C1 segment of cervical spinal cord (tissue), 14 donors: ENCODE data around the gene SMIM44.
"Not testable (repeated sequence)": the region's sequence is repeated elsewhere in the genome, so short reads cannot be mapped to it uniquely, and the experiment has no call there.

Experiments used
- DNase-seq, 14 donors: peaks; one replicate each; lab custom pipeline; 2025; lab: John Stamatoyannopoulos, UW

SMIM44 gene

DNA sequence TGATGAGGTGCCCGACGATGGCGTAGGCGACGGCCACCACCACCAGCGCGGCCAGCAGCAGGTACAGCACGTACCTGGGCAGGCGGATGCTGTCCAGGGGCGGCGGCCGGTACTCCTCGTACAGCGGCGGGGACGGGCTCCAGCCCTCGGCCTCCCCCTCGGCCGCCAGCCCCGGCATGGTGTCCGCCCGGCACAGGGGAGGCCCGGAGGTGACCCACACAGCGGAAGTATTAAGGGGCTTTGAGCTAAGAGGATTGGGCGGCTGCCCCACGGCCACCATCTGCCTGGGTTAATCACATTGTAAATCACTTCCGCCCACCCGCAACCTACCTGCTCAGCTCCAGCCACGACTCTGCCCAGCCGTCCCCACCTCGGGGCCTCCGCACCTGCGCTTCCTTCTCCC lies at the start of gene SMIM44:
SMIM44 (minus strand) TSS at position 216 of the 403 bp plus-strand sequence; CDS start at position 178, 38 bp downstream.
- DNase-seq, result no peak

DNA sequence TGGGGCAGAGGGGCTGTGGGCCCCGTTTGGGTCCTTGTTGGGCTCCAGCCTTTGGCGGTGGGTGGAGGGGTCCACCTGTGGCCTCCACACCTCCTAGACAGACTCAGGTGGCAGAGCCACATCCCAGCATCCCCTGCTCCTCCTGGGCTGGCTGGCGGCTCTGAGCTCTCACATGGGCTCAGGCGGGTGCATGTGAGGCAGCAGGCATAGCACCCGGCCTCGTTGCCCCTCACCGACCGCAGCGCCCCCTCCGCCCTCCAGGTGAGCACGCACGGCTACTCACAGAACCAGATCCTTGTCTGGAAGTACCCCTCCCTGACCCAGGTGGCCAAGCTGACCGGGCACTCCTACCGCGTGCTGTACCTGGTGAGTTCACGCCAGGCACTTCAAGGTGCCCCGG lies 49.8 kb upstream of the SMIM44 start:
- DNase-seq, result no peak

DNA sequence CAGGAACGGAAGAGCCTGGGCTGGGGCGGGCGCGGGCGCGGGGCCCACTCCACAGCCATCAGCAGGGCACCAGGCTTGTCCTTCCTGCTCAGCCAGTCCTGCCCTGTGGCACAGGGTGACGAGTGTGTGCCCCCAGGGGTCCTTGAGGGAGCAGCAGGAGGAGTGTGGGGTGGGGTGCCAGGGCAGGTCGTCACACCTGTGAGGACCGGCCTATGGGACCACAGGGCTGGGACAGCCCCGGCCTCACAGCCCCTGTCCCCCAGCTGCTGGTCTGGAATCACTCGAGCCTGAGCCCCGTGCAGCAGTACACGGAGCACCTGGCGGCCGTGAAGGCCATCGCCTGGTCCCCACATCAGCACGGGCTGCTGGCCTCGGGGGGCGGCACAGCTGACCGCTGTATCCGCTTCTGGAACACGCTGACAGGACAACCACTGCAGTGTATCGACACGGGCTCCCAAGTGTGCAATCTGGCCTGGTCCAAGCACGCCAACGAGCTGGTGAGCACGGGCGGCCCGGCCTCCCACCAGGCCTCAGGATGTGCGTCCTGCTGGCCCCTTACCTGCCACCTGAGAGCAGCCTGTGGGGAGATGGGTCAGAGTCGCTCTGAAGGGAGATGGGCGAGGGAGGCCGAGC lies 49.0 kb upstream of the SMIM44 start:
- DNase-seq, result no peak

DNA sequence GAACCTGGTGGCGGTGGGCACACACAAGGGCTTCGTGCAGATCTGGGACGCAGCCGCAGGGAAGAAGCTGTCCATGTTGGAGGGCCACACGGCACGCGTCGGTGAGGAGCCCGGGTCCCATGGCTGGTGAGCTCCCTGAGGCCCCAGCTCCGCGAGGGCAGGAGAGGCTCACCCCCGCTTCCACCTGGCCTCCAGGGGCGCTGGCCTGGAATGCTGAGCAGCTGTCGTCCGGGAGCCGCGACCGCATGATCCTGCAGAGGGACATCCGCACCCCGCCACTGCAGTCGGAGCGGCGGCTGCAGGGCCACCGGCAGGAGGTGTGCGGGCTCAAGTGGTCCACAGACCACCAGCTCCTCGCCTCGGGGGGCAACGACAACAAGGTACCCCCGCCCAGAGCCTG lies 48.5 kb upstream of the SMIM44 start:
- no peak for DNase-seq

DNA sequence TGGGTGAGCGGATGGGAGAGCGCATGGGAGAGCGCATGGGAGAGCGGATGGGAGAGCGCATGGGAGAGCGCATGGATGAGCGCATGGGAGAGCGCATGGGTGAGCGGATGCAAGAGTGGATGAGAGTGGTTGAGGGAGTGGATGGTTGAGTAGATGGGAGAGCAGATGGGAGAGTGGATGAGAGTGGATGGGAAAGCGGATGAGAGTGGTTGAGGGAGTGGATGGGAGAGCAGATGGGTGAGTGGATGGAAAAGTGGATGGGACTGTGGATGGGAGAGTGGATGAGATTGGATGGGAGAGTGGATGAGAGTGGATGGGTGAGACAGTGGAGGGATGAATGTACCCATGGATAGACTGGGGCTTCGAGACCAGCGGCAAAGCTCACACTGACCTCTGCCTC lies 47.1 kb upstream of the SMIM44 start:
- no peak for DNase-seq

DNA sequence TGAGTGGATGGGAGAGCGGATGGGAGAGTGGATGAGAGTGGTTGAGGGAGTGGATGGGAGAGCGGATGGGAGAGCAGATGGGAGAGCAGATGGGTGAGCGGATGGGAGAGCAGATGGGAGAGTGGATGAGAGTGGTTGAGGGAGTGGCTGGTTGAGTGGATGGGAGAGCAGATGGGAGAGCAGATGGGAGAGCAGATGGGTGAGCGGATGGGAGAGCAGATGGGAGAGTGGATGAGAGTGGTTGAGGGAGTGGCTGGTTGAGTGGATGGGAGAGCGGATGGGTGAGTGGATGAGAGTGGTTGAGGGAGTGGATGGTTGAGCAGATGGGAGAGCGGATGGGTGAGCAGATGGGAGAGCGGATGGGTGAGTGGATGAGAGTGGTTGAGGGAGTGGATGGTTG lies 46.1 kb upstream of the SMIM44 start:
- not testable (repeated sequence) for DNase-seq

DNA sequence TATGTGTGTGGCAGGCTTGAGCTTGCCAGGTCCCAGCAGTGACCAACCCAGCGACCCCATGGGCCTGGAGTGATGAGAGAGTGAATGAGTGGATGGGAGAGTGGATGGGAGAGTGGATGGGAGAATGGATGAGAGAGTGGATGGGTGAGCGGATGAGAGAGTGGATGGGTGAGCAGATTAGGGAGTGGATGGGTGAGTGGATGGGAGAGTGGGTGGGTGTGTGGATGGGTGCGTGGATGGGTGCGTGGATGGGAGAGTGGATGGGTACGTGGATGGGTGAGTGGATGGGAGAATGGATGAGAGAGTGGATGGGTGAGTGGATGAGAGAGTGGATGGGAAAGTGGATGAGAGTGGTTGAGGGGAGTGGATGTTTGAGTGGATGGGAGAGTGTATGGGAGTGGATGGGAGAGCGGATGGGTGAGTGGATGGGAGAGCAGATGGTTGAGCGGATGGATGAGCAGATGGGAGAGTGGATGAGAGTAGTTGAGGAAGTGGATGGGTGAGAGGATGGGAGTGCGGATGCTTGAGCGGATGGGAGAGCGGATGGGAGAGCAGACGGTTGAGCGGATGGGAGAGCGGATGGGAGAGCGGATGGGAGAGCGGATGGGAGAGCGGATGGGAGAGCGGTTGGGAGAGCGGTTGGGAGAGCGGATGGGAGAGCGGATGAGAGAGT lies 45.4 kb upstream of the SMIM44 start:
- no peak for DNase-seq

DNA sequence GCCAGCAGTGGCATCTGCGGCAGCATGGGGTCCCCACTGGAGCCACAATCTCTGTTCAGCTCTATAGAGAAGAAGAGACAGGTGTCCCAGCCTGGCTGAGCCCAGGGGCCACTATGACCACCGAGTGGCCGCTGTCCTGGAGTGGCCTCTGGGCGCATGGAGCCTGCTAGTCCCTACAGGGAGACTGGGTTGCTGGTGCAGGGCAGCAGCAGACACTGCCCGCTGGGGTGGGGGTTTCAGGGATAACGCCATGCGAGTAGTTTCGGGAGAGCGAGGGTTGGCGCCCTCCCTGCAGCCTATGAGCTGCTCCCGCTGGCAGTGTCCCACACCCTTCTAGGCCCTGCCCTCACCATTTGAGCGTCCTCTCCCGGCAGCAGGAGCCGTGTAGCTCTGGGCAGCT lies 44.8 kb upstream of the SMIM44 start:
- DNase-seq, result no peak

DNA sequence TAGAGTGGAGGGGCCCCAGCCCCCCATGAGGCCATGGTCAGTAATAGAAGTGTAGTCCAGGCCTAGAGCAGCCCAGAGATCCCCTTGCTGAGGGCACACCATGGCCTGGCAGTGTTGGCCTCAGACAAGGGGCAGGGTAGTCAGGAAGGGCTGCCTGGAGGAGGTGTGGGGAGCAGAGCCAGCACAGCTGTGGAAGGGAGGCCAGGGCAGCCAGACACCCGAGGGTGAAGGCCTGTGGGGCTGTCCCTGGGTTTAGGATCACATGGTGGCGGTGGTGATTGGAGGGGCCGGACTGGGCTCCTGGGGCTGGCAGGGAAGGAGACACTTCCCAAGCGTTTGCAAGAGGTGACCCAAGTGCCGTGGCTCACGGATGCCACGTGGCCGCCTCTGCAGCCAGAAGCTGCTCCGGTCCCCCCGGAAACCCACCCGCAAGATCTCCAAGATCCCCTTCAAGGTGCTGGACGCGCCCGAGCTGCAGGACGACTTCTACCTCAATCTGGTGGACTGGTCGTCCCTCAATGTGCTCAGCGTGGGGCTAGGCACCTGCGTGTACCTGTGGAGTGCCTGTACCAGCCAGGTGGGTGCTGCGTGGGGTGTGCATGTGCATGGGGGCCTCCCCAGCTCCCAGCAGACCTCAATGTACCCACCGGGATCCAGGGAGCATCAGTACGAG lies 44.1 kb upstream of the SMIM44 start:
- no peak for DNase-seq

DNA sequence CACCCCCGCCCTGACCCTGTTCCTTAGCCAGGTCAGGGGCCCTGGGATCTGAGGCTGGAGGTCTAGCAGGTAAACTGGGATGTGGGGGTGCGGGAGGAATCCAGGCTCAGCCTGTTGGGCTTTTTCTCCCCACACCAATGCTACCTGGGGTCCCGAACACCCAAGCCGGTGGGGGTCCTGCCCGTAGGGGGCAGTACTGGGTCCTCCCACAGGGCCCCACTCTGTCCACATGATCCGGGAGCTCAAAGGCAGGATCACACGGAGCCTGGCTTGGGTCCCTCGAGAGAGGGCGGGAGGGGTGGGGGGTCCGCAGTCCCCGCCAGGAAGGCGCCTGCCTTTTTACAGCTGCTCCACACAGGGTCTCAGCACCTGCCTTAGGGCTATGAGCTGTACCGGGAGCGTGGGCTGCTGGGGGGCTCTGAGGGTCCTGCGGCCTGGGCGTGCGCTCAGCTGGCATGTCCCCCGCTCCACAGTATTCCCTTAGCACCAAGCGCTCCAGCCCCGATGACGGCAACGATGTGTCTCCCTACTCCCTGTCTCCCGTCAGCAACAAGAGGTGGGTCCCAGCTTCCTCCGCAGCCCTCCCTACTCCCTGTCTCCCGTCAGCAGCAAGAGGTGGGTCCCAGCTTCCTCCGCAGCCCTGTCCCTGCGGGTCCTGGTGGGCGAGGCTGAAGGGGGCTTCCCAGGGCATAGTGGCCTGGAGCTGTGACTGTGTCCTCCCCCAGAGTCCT lies 43.4 kb upstream of the SMIM44 start:
- DNase-seq, result no peak

DNA sequence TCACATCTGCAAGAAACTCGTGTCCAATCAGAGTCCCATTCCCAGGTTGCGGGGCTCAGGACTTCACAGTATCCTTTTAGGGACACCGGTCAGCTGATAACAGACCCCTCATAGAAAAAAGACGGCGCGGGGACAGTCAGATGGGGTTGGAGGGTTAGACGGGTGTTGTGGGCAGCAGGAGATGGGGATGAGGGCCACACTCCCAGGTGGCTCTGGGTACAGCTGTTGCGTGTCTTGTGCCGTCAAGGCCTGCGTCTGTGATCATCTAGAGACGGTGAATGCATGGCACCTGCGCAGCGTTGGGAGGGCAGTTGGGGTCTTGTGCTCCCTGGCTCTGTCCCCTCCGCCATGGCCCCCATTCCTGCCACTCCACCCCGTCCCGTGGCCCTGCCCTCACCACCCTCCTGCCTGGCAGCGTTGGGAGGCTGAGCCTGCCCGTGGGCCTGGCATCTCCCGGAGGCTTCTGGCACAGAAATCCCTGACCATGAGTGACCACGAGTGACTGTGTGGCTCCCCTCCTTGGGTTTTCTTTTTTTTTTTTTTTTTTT lies 41.7 kb upstream of the SMIM44 start:
- DNase-seq, result no peak

DNA sequence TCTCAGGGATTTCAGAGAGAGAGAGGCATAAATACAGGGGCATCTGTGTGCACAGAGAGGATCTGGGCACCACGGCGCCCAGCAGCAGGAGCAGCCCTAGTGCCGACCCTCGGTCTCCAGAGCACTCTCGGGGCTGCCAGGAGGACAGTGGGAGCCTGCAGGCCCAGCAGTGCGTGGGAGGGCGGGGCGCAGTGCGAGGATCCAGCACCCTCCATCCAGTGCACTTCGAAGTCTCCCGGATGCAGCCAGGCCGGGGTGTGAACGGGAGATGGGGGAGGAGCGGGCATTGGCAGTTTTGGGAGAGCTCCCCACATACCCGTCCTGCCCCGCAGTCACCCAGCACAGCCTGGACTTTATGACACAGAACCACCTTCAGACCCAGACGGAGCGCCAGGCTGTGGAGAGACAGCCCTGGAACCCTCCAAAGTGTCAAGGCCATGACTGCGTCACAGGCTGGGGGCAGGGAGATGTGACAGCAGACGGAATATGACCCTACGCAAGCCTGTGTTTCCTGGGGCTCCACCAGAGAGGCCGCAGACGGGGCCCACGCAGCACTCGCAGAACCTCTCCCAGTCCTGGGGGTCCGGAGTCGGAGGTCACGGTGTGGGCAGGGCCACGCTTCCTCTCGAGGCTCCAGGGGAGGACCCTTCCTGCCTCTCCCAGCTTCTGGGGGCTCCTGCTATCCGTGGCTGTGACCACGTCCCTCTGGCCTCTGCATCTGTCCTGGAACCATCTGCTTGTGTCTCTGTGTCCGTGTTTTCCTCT lies 41.0 kb upstream of the SMIM44 start:
- DNase-seq, result no peak

DNA sequence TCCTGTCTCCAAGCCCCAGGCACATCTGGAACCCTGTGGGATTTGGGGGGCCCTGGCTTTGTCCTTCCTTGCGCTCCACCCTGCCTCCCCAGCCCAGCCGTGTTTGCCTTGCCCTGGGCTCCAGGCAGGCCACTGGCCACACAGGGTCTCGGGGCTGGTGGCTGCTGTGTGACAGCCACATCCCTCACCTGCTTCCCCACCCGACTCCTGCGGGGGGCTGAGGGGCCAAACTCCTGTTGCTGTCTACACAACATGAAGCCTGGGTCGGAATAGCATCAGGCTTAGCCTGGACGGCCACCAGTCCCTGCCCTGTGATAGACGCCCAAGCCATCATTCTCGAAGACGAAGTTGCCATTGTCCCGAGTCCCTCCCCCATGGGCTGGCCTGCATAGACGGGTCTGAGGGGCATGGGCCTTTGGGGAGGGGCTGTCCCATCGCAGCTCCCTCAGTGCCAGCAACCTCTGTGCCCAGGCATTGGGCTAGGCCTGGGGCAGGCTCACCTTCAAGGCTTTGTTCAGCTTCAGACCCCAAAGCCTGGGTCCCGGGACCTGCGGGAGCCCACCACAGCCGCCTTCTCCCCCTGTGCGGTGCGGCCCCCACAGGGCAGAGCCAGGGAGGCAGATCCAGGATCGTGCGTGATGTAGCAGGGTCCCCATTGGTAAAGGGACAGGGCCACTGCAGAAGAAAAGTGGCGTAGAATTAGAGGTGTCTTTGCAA lies 40.3 kb upstream of the SMIM44 start:
- no peak for DNase-seq

DNA sequence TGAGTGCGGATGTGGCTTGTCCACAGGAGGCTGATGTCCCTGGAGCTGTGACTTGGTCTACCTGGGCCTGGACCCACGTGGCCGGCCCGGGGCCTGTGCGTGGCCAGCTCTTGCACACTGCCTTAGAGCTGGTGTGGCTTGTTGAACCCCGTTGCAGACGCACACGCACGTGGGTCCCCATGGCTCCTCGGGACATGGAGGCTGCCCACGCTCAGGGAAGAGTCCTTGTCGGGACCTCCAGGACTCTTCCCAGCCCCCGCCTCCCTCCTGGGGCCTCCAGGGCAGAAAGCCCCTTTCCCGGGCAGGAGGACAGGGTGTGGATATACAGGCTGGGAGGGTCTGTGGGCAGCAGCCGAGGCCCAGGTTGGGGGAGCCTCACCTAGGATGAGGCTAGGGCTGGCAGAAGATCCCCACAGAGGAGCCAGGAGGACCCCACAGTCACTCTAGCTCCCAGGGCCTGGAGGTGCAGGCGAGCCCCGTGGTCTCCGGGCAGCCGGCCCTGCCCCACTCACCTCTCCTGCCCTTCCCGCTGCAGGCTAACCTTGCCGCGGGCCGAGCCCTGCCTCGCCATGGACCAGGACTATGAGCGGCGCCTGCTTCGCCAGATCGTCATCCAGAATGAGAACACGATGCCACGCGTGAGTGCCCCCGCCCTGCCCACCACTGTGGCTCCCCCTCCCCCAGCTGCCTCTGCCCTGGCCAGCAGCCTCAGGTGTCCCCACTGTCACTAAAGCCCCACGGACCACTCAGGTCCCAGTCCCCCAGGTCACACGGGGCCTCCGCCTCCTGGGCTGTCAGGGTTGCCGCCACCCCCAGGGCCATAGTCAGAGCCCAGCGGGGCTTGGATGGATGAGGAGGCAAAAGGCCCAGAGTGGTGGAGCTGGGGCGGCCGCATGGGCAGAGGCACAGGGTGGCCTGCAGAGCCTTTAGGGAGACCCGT lies 39.5 kb upstream of the SMIM44 start:
- DNase-seq, result no peak

DNA sequence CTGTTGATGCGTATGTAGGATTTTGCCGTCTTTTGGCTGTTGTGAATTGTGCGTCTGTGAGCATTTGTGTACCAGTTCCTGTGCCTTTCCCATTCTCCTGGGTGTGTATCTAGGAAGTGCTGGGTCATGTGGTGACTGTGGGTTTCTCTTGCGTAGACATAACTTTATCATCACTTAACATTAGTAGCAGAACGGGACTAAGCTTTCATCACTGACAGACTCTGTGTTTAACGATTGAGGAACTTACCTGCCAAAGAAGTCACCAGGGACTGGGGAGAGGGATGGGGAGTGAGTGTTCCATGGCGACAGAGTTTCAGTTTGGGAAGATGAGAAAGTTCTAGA lies 37.8 kb upstream of the SMIM44 start:
- DNase-seq, result no peak

DNA sequence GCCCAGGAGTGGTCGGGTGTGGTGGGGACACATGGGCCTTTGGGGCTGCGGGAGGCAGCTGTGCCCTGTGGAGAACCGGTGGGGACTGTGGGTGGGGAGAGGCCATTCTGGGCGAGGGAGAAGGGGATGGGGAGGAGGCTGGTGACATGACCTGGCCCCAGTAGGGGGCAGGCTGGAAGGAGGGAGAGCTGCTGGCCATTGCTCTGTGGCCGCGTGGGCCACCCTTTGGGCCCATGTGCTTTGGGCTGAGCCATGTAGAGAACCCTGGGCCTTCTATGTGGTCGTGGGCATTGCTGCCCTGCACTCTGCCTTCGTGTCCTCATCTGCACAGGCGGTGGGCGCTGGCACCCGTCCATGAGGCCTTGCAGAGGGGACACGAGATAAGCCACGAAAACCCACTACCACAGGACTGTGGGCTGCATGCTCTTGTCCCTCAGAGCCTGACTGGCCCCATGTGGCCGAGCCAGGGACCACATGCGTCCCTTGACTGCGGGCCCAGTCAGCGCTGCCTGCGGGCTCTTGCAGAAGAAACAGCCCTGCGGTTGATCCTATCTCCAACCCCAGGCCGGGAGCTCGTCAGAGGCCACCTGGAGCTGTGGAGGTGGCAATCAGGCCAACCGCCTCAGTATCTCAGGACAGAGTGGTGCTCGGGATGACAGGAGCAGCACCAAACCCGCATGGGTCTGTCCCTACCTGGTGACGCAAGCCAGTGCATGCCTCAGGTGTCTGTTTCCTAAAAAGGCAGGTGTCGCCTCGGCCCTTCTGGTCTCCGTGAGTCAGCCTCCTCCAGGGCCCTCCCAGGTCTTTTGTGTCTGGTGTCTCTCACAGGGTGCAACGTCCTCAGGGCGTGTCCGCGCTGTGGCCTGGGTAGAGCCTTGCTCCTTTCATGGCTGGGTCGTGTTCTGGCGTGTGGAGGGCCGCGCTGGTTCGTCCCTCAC lies 37.2 kb upstream of the SMIM44 start:
- DNase-seq, result no peak

DNA sequence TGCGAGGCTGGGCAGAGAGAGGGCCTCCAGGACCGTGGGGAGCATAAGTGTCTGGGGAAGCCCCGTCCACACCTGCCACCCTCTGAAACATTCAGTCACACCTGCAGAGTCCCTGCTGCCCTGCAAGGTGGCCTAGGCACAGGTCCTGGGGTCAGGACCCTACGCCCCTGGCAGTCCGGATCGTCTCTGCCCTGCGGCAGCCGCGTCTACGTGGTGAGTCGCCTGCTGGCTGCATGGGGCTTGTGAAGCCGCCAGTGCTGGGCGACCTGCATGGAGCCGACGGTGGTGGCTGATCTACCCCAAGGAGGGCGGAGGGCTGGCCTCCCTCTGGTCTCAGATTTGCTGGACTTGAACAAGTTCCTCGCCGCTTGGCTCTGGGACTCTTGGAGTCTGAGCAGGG lies 35.9 kb upstream of the SMIM44 start:
- no peak for DNase-seq

DNA sequence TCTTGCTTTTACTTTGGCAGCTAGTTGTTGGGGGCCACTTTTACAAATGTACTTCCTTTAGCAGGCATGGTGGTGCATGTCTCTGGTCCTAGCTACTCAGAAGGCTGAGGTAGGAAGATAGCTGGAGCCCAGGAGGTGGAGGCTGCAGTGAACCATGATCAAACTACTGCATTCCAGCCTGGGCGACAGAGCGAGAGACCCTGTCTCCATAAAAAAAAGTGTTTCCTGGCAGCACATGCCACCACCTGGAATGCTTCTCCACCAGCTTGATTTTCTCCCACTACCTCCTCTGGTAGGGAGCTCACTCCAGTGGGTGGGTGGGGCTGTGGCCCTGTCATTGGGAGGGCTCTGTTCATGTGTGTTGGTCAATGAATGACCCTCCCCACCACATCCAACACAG lies 35.4 kb upstream of the SMIM44 start:
- DNase-seq, result no peak

DNA sequence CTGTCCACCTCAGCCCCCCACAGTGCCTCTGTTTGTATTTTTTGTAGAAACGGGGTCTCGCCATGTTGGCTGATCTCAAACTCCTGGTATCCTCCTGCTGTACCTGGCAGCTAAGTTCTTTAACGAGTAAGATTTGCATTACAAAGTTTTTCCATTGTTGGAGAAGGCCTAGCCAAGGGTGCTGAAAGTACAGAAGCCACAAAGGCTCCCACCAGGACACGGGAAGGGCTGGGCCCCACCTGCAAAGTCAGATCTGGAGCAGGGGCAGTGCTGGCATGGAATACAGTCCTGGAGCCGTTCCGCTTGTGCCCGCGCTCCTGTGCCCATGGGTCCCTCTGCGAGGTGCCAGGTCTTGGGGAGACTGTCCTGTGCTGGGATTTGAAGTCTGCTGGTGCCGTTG lies 35.0 kb upstream of the SMIM44 start:
- DNase-seq, result no peak
